Osteocyte (in vitro differentiated cells): ENCODE results near the gene CASQ1. TPM values are rescaled to one million over a fixed set of nuclear protein-coding genes. Genes with fewer than 3 reads are reported as not detected.
A peak's percentile ranks its signal among the peaks of the same experiment; 100 is the strongest.

ENCODE experiments used
- DNase-seq: peaks from one replicate; pipeline ENCODE4 v3.0.0; 2021; ENCODE audit warnings: mixed read lengths; ENCODE audit not compliant: unreplicated experiment; ENCODE audit errors: extremely low spot score
- H3K27ac Mint-ChIP-seq: one replicate; pipeline ENCODE4 v1.8.0; 2021; ENCODE audit warnings: mild to moderate bottlenecking, mixed read lengths; ENCODE audit not compliant: unreplicated experiment
- H3K27me3 Mint-ChIP-seq: one replicate; pipeline ENCODE4 v1.8.0; 2021; ENCODE audit warnings: mixed read lengths; ENCODE audit not compliant: unreplicated experiment
- H3K36me3 Mint-ChIP-seq: one replicate; pipeline ENCODE4 v1.8.0; 2021; ENCODE audit warnings: mixed read lengths; ENCODE audit not compliant: unreplicated experiment
- H3K4me1 Mint-ChIP-seq: one replicate; pipeline ENCODE4 v1.8.0; 2021; ENCODE audit warnings: mixed read lengths; ENCODE audit not compliant: unreplicated experiment
- H3K4me3 Mint-ChIP-seq: one replicate; pipeline ENCODE4 v1.8.0; 2021; ENCODE audit warnings: mild to moderate bottlenecking, moderate library complexity, mixed read lengths; ENCODE audit not compliant: unreplicated experiment
- H3K9me3 Mint-ChIP-seq: one replicate; pipeline ENCODE4 v1.8.0; 2021; ENCODE audit warnings: mixed read lengths; ENCODE audit not compliant: unreplicated experiment
- total RNA-seq: library from RNA; stranded (reverse); gene quantifications from 2 replicates; pipeline ENCODE4 v1.2.1, GENCODE V29; 2021
- TF ChIP-seq, protein P1 (sequence below): fragments of 200-600 bp; sonication (generic); IDR thresholded peaks from 2 replicates; pipeline ENCODE4 v1.5.0; 2021; ENCODE audit warnings: antibody characterized with exemption, mild to moderate bottlenecking, moderate library complexity

CASQ1 gene
- total RNA-seq, 1 donor from 2014 or later, result not detected

DNA sequence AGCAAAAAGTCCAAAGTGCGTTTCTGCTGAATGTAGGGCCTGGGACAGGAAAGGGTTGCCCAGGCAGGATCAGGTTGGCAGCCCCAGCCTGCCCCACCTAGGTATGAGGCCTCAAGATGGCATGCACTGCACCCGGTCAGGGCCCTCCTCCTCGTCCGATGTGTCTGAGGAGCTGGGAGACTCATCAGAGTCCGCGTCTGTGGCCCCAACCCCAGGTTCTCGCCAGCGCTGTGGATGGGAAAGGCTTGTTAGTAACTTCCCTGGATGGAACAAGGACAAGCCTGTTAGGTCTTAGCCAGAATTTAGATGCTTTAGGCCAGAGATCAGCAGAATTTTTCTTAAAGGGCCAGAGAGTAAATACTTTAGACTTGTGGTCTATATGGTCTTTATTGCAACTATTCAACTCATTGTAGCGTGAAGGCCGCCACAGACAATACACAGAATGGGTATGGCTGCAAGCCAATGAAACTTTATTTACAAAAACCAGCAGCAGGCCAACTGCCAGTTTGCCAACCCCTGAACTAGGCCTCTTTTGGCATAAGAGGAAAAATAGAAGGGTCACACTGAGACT lies 27.2 kb downstream of the CASQ1 start:
- Mint-ChIP-seq H3K36me3 (peaks cover 43% of the 10 kb centered on the region), H3K9me3 (no peaks in the 10 kb centered on the region), H3K4me3 (no peak overlapping the region), H3K4me1 (peaks cover 33% of the 10 kb centered on the region), H3K27me3 (no peaks in the 10 kb centered on the region), H3K27ac (peak overlapping the region; percentile 56)
- TF ChIP-seq, protein P1, sequence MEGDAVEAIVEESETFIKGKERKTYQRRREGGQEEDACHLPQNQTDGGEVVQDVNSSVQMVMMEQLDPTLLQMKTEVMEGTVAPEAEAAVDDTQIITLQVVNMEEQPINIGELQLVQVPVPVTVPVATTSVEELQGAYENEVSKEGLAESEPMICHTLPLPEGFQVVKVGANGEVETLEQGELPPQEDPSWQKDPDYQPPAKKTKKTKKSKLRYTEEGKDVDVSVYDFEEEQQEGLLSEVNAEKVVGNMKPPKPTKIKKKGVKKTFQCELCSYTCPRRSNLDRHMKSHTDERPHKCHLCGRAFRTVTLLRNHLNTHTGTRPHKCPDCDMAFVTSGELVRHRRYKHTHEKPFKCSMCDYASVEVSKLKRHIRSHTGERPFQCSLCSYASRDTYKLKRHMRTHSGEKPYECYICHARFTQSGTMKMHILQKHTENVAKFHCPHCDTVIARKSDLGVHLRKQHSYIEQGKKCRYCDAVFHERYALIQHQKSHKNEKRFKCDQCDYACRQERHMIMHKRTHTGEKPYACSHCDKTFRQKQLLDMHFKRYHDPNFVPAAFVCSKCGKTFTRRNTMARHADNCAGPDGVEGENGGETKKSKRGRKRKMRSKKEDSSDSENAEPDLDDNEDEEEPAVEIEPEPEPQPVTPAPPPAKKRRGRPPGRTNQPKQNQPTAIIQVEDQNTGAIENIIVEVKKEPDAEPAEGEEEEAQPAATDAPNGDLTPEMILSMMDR, result no peak
- peak; percentile 63 for DNase-seq

DNA sequence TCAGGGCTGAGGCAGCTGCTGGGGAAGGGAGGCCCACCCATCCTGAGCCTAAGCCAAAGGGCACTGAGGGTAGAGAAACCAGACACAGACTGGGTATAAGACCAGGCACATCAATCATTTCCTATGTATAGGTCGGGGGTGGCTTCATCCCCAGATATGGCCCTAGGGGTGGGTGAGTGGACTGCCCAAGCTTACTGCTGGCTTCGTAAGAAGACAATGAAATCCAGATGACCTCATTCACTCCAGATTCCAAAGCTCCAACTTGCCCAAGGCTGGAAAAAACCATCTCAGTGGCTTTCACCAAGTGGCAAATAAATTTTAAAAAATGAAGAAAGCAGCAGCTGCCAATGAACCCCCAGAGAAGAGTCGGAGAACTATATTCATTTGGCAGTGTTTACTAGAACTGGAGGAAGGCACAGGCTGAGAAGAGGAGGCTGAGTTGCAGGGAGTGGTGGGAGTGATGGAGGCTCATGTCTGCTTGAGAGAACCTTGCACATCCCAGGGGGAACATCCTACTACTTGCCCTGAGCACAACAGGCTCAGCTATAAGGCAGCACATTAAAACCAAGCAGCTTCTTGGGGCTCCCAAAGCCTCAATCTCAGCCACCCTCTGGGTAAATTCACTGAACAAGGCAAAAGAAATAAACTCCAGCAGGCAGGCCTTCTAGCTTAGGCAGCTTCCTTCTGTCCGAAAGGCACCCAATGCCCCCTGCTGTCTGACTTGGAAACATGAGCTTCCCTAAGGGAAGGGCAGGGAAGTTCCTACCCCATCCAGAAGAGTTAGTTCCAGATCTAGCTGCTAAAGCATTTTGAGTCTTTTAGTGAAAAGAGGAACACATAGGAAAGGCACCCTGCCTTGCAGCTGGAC lies 28.9 kb downstream of the CASQ1 start:
- H3K4me3 Mint-ChIP-seq, result no peak overlapping the region
- H3K27me3 Mint-ChIP-seq, result no peaks in the 10 kb centered on the region
- H3K9me3 Mint-ChIP-seq, result no peaks in the 10 kb centered on the region
- peaks cover 49% of the 10 kb centered on the region for H3K36me3 Mint-ChIP-seq
- DNase-seq, result no peak
- peaks cover 33% of the 10 kb centered on the region for H3K4me1 Mint-ChIP-seq
- peak overlapping the region; percentile 73 for H3K27ac Mint-ChIP-seq
- TF ChIP-seq, protein P1, result peak; percentile 59

DNA sequence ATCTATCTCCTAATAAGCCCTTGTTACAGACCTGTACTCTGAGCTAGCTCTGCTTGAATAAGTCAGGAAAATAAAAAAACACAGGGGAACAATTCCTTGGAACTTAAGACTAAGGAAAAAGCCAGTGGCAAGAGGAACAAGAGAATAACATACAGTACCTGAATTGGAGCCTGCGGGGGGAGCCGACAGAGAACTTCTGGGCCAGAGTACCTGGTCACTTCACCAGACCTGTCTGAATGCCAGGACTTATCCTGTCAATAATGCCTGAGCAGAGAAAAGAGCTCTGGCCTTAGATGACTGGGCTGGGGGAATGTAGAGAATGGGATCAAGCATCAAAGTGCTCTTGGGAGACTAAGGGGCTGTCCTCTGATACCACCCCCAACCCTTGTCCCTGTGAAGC lies 29.9 kb downstream of the CASQ1 start:
- TF ChIP-seq, protein P1, result no peak
- H3K4me3 Mint-ChIP-seq, result no peak overlapping the region
- H3K27ac Mint-ChIP-seq, result peak overlapping the region; percentile 73
- H3K9me3 Mint-ChIP-seq, result no peaks in the 10 kb centered on the region
- peaks cover 33% of the 10 kb centered on the region for H3K4me1 Mint-ChIP-seq
- no peak for DNase-seq
- H3K36me3 Mint-ChIP-seq, result peaks cover 48% of the 10 kb centered on the region
- no peaks in the 10 kb centered on the region for H3K27me3 Mint-ChIP-seq

DNA sequence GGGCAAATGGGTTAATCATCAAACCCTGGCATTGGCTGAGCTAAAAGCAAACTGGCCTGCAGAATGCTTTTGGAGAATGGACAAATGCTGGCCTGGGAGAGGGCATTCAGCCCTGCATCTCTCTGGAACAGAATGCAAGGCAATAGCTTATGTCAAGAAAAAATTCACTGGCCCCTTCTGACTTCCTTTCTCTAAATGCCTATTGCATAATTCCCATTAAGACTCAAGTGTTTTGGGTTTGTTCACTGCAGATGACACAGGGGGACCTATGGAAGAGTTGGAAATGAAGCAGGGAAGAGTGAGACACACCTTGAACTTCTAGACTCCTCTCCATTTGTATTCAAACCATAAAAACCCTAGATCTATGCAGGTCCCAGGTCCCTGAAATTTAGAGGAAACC lies 30.7 kb downstream of the CASQ1 start:
- Mint-ChIP-seq H3K27ac (no peak overlapping the region), H3K36me3 (peaks cover 45% of the 10 kb centered on the region), H3K4me3 (no peak overlapping the region), H3K4me1 (peaks cover 33% of the 10 kb centered on the region), H3K27me3 (no peaks in the 10 kb centered on the region), H3K9me3 (no peaks in the 10 kb centered on the region)
- TF ChIP-seq, protein P1, result no peak
- no peak for DNase-seq

DNA sequence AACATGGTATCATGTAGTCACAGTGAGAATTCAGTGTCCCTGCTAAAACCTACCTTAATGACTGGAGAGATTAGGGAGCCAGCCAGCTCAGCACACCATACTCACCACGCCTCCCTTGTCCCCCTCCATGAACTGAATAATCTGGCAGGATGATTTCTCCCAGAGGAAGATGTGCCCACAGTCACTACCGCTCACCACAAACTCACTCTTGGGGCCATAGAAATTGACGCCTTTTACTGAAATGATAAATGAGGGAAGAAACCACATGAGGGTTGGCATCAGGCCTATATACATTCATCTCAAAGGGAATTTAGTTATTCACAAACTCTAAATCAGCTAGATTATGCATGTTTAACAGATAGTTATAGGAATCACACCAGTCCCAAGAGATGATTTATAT lies 32.2 kb downstream of the CASQ1 start:
- peaks cover 30% of the 10 kb centered on the region for H3K4me1 Mint-ChIP-seq
- H3K36me3 Mint-ChIP-seq, result peaks cover 39% of the 10 kb centered on the region
- TF ChIP-seq, protein P1, result no peak
- no peak for DNase-seq
- no peak overlapping the region for H3K4me3 Mint-ChIP-seq
- no peaks in the 10 kb centered on the region for H3K27me3 Mint-ChIP-seq
- H3K9me3 Mint-ChIP-seq, result no peaks in the 10 kb centered on the region
- H3K27ac Mint-ChIP-seq, result no peak overlapping the region
